ENCODE data around the gene ST6GALNAC3.
"Not testable (repeated sequence)": the region's sequence is repeated elsewhere in the genome, so short reads cannot be mapped to it uniquely, and the experiment has no call there.

The ST6GALNAC3 gene

DNA sequence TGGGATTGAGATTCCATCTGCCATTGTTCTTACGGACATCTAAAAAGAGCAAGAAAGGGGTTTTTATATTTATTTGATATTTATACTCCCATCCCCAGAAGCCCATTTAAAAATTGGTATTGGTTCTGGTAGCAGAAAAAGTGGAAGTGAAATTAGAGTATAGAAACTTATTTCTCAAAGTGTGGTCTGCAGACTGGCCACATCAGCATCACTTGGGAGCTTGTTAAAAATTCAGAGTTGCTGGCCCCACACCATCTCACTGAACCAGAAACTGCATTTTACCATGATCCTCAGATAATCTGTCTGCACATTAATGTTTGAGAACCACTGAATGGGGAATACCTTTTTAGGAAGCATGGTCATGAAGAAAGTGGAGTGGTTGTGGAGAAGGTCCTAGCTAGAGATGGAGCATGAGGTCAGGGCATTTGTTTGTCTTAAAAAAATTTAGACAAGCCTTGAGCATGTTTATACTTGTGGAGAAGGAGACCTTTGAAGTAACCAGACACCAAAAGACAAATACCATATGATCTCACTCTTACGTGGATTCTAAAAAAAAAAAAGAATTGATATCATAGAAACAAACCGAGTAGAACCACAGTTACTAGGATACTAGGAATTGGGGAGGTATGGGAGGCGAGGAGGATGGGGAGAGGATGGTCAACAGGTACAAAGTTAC lies 116.3 kb downstream of the ST6GALNAC3 start:
- no peak for DNase-seq (ENCODE audit: low read depth in 2 of 2)

GRCh38 chr1:76191561-76191960 lies 117.0 kb downstream of the ST6GALNAC3 start:
- DNase-seq (ENCODE audit: low read depth in 2 of 2): no peak

- DNase-seq (ENCODE audit: low read depth in 2 of 2): no peak
Observed at GRCh38 chr1:76198452-76198851, 123.9 kb downstream of the ST6GALNAC3 start.

DNA sequence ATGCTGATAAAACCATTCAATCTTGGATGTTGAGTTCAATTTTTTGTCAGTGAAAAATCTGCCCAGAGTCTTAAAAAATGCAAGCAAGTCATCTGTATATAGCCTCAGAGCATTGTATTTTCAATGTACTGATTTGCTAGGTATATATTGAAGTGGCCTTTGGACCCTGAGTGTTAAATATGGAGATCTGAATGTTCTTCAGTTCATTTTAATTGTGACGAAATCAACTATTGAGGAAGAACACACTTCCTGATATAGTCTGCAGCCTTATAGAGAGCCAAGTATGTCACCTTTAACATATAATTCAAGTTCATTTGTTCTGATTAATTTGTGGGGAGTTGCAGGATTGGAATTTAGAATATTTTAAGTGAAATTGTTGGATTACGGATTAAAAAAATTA lies 128.1 kb downstream of the ST6GALNAC3 start:
- no peak for DNase-seq (ENCODE audit: low read depth in 2 of 2)

- DNase-seq (ENCODE audit: low read depth in 2 of 2): no peak
Observed at GRCh38 chr1:76203127-76203526, 128.6 kb downstream of the ST6GALNAC3 start.

DNA sequence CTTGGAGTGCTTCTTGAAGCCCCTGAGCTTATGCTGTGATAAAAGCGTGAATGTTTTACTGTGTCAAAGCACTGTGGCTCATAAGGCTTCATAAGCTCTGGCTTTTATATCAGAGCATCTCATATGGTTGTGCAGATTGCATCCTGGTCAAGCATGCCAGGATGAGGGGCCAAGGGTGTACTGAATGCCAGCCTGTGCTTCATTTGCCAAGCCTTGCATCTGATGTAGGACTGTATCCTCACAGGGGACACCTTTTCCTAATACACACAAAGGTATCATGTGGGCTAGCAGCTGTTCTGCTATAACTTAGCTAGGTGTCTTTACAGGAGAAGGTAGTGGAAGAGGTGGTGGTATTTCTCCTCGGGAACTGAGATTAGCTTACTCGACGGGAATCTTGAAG lies 134.7 kb downstream of the ST6GALNAC3 start:
- DNase-seq (ENCODE audit: low read depth in 2 of 2): no peak

- no peak for DNase-seq (ENCODE audit: low read depth in 2 of 2)
Observed at GRCh38 chr1:76209648-76210047, 135.1 kb downstream of the ST6GALNAC3 start.

DNA sequence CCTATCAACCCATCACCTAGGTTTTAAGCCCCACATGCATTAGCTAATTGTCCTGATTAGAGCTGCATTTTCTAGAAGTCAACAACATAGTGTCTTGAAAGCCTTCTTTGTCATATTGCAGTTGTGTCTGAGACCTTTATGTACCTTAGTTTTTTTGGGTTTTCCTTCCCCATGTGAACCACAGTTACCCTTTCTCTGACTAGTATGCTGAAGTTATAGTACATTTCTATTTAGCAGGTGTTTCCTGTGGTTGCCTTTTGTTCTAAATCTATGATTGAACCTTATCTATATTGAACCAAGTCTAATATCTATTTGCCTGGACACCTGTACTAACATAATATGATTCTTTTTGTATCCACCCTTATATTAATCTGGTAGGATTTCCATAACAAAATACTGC lies 135.6 kb downstream of the ST6GALNAC3 start:
- no peak for DNase-seq (ENCODE audit: low read depth in 2 of 2)

- DNase-seq (ENCODE audit: low read depth in 2 of 2): no peak
Observed at GRCh38 chr1:76218888-76219287, 144.3 kb downstream of the ST6GALNAC3 start.

DNA sequence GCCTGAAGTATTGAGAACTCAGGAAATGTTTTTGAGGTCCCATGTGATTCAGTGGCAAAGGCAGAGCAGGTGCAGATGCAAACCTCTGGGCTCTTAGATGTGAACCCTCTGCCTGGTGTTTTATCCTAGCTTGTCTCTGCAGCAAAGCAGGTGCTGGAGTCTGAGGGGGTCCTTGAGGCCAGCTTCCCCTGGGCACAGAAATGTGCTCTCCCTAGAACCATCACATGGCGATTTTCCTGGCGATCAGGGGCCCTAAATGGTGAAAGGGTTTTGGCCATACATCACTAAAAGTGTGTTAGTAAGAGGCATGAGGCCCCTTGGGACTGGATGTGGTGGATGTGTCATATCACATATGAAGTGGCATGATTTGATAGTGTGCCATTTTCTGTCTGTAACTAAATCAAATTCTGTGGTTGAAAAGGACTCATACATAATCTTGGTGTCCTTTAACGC lies 144.8 kb downstream of the ST6GALNAC3 start:
- no peak for DNase-seq (ENCODE audit: low read depth in 2 of 2)

GRCh38 chr1:76224752-76225151 lies 150.2 kb downstream of the ST6GALNAC3 start:
- no peak for DNase-seq (ENCODE audit: low read depth in 2 of 2)

- DNase-seq (ENCODE audit: low read depth in 2 of 2): no peak
Observed at GRCh38 chr1:76225526-76225925, 151.0 kb downstream of the ST6GALNAC3 start.

DNA sequence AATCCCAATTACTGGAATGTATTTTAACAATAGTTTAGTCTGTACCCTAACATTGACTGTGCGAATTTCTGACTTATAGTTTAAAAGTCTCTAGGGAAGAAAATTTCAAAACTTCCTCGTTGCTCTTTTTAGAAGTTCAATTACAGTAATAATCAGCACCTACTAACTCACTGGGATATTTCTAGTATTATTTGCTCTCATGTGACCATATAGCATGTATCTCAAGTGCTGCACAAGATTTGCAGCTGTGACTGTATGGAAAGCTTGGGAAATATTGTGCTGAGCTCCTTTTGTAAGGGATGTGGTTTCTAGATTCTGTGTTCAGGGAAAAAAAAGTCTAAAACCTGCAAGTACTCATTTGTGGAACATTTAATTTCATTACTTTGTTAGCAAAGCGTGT lies 153.1 kb downstream of the ST6GALNAC3 start:
- no peak for DNase-seq (ENCODE audit: low read depth in 2 of 2)

DNA sequence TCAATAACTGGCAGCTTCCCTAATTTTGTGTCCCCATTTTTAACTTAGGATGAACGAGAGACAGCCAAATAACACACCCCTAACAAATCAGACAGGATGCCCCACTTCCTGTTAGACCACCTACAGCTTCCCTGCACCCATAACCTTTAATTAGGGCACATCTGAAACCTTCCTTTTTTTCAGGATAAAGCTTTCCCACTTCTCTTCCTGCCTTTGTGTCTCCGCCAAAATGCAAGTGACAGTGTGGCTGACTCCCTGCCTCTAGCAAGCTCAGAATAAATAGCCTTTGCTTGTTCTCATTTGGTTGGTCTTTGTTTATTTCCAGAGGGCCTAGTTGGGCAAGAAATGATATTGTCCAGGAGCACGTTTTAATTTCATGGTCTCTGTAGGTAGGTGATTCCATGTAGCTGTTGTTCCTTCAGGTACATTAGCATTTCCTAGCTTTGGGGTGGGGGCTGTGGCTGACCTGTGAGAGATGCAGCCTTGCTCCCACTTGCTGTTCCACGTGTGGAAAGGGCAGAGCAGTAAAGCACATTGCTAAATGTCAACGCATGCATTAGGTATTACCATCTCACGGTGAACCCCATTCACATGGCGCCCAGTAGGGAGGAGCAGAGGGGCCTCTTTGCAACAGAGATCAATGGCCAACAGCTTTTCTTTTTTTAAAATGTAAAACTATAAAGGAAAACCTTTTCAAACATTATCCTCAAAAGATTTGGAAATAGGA lies 154.9 kb downstream of the ST6GALNAC3 start:
- DNase-seq (ENCODE audit: low read depth in 2 of 2): no peak

DNA sequence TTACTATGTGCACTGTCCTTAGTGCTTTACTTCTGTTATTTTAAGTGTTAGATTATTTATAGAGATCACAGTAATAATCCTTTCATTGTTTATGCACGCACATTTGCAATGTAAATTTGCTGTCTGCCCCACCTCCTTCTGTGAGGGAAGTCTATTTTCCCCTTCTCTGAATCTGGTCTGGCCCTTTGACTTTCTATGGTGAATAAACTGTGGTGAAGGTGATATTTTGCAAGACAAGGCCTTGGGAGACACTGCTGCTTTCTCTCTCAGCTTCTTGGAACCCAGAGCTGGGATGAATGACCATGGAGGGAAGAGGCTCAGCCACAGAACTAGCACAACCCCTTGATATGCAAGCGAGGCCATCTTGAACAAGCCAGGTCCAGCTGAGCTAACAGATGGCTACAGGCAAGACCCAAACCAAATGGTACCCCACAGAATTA lies 156.3 kb downstream of the ST6GALNAC3 start:
- DNase-seq (ENCODE audit: low read depth in 2 of 2): no peak

GRCh38 chr1:76231320-76231719 lies 156.8 kb downstream of the ST6GALNAC3 start:
- no peak for DNase-seq (ENCODE audit: low read depth in 2 of 2)

DNA sequence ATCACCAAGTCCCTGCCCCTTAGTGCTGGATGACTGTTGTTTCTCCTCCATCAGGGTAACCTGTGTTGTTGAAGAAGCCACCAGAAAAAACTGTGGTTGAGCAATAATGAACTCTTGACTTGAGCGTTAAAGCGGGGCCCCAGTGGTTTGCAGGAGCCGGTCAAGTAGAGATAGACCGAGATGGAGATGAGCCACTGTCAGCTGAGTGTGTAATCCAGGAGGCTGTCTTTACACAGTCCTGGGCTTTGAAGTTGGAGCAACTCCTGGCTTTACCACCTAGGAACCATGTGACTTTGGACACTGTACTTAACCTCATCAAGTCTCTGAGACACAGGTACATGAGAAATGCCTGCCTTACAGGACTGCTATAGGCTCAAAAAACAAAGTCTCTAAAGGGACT lies 158.1 kb downstream of the ST6GALNAC3 start:
- no peak for DNase-seq (ENCODE audit: low read depth in 2 of 2)

- DNase-seq (ENCODE audit: low read depth in 2 of 2): no peak
Observed at GRCh38 chr1:76234061-76234460, 159.5 kb downstream of the ST6GALNAC3 start.

DNA sequence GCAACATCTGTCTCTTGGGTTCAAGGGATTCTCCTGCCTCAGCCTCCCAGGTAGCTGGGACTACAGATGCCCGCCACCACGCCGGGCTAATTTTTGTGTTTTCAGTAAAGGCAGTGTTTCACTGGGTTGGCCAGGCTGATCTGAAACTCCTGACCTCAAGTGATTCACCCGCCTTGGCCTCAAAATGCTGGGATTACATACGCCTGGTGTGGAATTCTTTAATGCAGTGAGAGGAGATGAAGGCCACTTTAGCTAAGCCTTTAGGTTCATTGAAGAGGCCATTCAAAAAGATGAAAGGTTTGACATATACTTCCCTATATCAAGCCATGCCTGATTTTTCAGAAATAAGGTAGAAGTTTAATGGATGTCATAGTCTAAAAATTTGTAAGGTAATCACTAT lies 162.7 kb downstream of the ST6GALNAC3 start:
- no peak for DNase-seq (ENCODE audit: low read depth in 2 of 2)

DNA sequence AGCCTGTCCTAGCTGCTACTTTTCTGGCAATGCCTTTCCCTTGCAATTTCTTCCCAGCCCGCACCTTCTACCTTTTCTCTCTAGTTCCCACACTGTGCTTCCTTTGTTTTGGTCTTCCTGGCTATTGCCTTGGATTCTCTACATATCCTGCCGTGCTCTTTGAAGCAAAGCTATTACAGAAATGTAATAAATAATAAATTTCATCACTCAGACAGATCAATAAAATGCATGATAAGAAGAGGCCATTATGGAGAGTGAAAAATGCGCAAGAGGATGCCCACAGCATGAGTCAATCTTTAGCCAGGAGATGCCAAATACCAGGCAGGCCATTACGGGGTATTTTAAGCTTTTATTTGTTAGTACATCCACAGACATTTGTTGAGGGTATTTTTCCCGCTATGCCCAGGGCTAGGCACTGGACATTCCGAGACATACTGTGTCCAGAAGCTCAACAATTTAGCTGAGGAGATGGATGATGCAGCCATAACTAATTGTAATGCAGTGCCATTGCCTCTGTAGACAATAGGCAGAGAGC lies 163.6 kb downstream of the ST6GALNAC3 start:
- no peak for DNase-seq (ENCODE audit: low read depth in 2 of 2)

- DNase-seq (ENCODE audit: low read depth in 2 of 2): no peak
Observed at GRCh38 chr1:76239470-76239918, 164.9 kb downstream of the ST6GALNAC3 start.

DNA sequence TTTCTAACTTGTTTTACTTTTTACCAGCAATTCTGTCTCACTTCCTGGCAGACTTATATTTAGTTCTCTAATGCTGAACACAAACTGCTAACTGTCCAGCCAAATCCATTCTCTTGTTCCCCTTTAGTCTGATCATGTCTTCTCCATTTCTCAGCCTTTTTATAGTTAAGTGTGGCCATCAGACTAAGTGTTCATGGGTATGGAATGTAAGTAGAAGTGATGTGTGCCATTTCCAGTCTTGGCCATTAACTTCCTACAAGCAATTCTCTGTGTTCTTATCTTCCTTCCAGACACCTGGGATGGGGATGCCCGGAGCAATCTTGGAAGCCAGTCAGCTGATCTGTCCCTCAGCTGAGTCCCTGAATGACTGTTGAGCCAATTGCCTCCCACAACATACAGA lies 165.8 kb downstream of the ST6GALNAC3 start:
- DNase-seq (ENCODE audit: low read depth in 2 of 2): no peak

- not testable (repeated sequence) for DNase-seq (ENCODE audit: low read depth in 2 of 2)
Observed at GRCh38 chr1:76242587-76242986, 168.0 kb downstream of the ST6GALNAC3 start.

Measured in activated CD4-positive, alpha-beta T cell treated with anti-CD3 and anti-CD28 coated beads for 24 hours (primary cell).